ENCODE results near the gene FAM47A. TPM values are rescaled to one million over a fixed set of nuclear protein-coding genes. Genes with fewer than 3 reads are reported as not detected.

Gene FAM47A
- not detected in 2 replicates for total RNA-seq

DNA sequence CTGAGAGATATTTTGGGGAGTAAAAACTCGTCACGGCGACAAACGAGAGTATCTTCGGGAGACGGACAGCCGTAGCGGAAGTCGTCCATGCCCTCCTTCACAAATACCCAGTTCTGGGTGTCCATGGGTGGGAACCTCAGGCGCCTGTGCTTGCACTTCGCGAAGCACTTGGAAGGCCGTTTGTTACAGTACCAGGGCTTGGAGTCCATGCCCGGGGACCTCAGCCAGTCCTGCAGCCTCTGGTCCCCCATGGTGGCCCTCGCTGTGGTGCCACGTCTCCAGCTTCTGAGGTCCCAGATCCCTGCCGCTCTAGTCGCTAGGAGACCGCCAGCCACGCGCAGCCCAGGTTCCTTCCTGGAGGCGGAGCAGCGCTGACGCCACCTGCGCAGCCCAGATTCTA, at the start of gene FAM47A:
FAM47A (minus strand) TSS at position 287 of the 400 bp plus-strand sequence; CDS start at position 251, 36 bp downstream.

All from articular chondrocyte of knee joint (primary cell).